SH-SY5Y (cell line): ENCODE measurements around the gene HEPHL1.

ENCODE experiments used
- GATA2 ChIP-seq: IDR thresholded peaks from 2 replicates; pipeline ENCODE4 v1.6.1; 2011; ENCODE audit warnings: mild to moderate bottlenecking, low read depth, low read length
- GATA3 ChIP-seq: IDR thresholded peaks from 2 replicates; pipeline ENCODE4 v1.6.1; 2011; ENCODE audit warnings: low read depth, mild to moderate bottlenecking, low read length, moderate library complexity

DNA sequence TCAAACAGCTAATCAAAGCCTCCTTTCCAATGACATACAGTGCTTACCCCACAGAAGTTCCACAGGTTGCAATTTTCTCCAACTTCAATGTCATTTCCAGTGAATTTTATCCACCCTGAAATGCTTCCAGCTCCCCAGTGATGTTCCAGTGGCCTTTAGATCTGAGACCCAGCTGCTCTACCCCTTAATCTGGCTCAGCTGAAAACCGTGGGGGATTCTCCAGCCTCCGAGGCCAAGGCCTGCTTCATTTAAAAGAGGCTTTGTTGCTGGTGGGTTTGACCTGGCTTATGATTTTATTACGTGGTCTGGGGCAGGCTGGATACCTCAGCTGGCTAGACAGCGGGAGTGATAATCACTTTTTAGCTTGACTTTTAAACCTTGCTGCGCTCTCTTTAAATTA is 10.9 kb downstream of the HEPHL1 start:
- TF ChIP-seq GATA2 (no peak), GATA3 (no peak)
